ENCODE data around the gene PPP1R36. TPM values are rescaled to one million over a fixed set of nuclear protein-coding genes. Genes with fewer than 3 reads are reported as not detected.
"Not testable (repeated sequence)": the region's sequence is repeated elsewhere in the genome, so short reads cannot be mapped to it uniquely, and the experiment has no call there.

The PPP1R36 gene
- total RNA-seq, 1 donor from 2014 or later = not detected

DNA sequence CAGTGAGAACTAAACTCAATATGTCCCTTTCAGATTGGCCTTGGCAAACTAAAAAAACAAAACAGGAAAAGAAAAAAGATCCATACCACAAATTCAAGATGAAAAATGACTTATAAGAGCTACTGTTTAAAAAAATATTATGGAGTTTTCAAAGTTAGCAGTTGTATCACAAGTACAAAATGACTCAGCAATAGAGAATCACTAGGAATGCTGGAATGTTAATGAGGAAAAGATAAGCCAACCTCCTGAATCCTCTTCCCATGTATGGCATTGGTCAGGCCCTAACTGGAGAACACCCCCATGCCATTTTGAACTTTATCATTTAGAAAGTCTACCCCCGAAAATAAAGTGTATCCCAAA lies 62.2 kb downstream of the PPP1R36 start:
- Mint-ChIP-seq H3K27ac (no peak overlapping the region), H3K4me1 (no peaks in the 10 kb centered on the region), H3K4me3 (no peak overlapping the region), H3K9me3 (no peaks in the 10 kb centered on the region), H3K36me3 (ENCODE audit: low read depth) (no peaks in the 10 kb centered on the region), H3K27me3 (peaks cover under 1% of the 10 kb centered on the region)
- DNase-seq = no peak
- intact Hi-C loops (cut with micrococcal nuclease) = no loop called here
- ATAC-seq (ENCODE audit: low read depth) = no peak
- ChIA-PET POLR2A (no interaction called here), CTCF (no interaction called here)
- TF ChIP-seq, protein P1, sequence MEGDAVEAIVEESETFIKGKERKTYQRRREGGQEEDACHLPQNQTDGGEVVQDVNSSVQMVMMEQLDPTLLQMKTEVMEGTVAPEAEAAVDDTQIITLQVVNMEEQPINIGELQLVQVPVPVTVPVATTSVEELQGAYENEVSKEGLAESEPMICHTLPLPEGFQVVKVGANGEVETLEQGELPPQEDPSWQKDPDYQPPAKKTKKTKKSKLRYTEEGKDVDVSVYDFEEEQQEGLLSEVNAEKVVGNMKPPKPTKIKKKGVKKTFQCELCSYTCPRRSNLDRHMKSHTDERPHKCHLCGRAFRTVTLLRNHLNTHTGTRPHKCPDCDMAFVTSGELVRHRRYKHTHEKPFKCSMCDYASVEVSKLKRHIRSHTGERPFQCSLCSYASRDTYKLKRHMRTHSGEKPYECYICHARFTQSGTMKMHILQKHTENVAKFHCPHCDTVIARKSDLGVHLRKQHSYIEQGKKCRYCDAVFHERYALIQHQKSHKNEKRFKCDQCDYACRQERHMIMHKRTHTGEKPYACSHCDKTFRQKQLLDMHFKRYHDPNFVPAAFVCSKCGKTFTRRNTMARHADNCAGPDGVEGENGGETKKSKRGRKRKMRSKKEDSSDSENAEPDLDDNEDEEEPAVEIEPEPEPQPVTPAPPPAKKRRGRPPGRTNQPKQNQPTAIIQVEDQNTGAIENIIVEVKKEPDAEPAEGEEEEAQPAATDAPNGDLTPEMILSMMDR (IDR thresholded peaks at IDR 0.05) = no peak

DNA sequence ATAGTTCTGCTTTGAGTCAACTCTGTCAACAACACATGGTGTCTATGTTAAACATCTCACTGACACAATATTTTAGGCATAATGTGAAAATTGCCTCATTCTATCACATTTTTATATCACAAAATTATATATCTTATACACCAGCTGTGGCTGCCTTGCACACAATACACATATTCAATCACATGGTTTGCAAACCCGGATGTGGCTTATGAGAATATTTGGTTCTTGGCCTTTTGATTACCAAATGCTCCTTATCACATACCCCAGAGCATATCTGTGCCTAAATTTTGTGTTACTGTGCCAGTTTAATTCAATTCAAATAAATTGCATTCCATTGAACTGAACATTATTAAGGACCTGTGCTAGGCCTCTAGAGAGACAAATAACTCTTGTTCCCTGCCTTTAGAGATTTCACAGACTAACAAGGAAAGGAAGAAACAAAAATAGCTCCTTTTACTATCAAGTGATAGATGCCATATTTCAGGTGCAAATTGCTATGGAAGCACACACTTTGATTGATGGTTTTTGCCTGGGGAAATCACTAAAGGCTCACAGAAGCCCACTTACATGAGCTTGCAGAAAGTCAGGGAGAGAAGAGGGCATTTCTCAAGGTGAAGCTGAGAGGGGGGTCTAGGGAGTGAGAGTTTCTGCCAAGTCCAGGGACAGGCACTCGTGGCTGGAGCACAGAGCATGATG lies 63.4 kb downstream of the PPP1R36 start:
- intact Hi-C loops (cut with micrococcal nuclease) = no loop called here
- Mint-ChIP-seq H3K4me3 (no peak overlapping the region), H3K9me3 (no peaks in the 10 kb centered on the region), H3K36me3 (ENCODE audit: low read depth) (no peaks in the 10 kb centered on the region), H3K4me1 (no peaks in the 10 kb centered on the region), H3K27ac (no peak overlapping the region), H3K27me3 (no peaks in the 10 kb centered on the region)
- ChIA-PET CTCF (no interaction called here), POLR2A (no interaction called here)
- DNase-seq (no peak), ATAC-seq (ENCODE audit: low read depth) (no peak)
- TF ChIP-seq, protein P1 (IDR thresholded peaks at IDR 0.05) = no peak

DNA sequence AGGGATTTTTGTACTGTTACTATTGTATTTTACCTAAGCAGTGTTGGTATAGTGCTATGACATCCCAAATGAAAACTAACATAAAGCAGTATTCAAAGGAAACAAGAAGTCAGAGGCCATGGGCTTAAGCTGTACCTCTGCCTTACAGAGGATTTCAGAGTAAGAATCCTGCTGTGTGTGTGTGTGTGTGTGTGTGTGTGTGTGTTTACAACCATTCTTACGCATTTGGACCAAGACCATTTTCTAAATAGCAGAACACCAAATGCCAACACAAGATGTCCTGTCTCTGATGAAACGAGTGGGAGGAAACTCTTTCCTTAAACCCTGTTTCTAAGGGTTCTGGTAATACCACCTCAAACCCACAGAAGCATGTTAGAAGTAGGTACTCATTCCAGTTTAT lies 64.4 kb downstream of the PPP1R36 start:
- ChIA-PET POLR2A (no interaction called here), CTCF (no interaction called here)
- Mint-ChIP-seq H3K4me3 (no peak overlapping the region), H3K4me1 (no peaks in the 10 kb centered on the region), H3K27ac (no peak overlapping the region), H3K9me3 (no peaks in the 10 kb centered on the region), H3K36me3 (ENCODE audit: low read depth) (no peaks in the 10 kb centered on the region), H3K27me3 (peaks cover 3% of the 10 kb centered on the region)
- TF ChIP-seq, protein P1 (IDR thresholded peaks at IDR 0.05) = no peak
- intact Hi-C loops (cut with micrococcal nuclease) = no loop called here
- ATAC-seq (ENCODE audit: low read depth) (no peak), DNase-seq (no peak)

DNA sequence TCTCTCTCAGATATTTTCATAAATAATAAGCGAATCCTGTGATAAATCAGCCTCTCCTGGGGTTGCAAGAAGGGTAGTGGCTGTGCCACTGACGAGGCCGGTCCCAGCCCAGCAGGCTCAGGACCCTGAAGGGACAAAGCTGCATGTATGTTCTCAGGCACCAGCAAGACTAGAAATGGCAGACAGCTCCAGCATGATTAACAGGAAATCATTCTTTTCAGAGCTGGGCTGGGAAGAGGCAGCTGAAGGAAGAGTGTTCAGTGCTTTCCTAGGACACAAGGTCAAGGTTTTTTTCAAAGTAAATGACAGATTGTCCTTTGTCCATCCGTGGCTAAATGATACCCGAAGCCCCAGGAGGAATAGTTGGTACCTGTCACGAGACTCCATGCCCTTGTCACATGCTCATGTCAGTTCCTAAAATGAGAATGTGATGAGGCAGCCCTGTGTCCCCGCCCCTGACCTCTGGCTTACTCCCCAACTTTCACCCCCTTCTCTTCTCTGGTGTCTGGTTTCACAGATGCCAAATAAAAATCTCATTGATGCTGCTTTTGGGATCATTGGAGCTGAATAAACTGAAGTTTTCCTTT lies 65.1 kb downstream of the PPP1R36 start:
- DNase-seq = no peak
- H3K36me3 Mint-ChIP-seq (ENCODE audit: low read depth) = no peaks in the 10 kb centered on the region
- no peak for ATAC-seq (ENCODE audit: low read depth)
- intact Hi-C loops (cut with micrococcal nuclease) = no loop called here
- peaks cover 6% of the 10 kb centered on the region for H3K27me3 Mint-ChIP-seq
- no peak overlapping the region for H3K4me3 Mint-ChIP-seq
- ChIA-PET CTCF (no interaction called here), POLR2A (no interaction called here)
- no peak overlapping the region for H3K27ac Mint-ChIP-seq
- H3K4me1 Mint-ChIP-seq = no peaks in the 10 kb centered on the region
- TF ChIP-seq, protein P1 (IDR thresholded peaks at IDR 0.05) = no peak
- no peaks in the 10 kb centered on the region for H3K9me3 Mint-ChIP-seq

DNA sequence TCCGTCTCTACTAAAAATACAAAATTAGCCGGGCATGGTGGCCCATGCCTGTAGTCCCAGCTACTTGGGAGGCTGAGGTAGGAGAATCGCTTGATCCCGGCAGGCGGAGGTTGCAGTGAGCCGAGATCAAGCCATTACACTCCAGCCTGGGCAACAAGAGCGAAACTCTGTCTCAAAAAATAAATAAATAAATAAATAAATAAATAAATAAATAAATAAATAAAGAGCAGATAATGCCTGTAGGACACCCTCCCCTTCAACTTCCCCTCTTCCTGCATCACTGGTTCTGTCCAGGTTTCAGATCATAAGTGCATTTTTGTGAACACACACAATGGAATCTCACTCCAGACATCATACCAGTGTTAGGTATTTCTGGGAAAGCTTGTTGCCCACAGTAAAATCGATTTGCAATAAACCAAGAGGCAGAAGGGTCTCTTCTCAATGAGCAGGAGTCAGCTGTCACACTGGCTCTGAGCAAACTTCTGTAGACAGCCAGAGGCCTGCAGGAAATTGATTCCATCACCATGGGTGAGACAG lies 68.2 kb downstream of the PPP1R36 start:
- ATAC-seq (ENCODE audit: low read depth); H3K4me1 Mint-ChIP-seq; intact Hi-C loops (cut with micrococcal nuclease); H3K27ac Mint-ChIP-seq; POLR2A ChIA-PET; DNase-seq; CTCF ChIA-PET; H3K4me3 Mint-ChIP-seq; H3K9me3 Mint-ChIP-seq; H3K36me3 Mint-ChIP-seq (ENCODE audit: low read depth): not testable (repeated sequence)
- H3K27me3 Mint-ChIP-seq = peaks cover 11% of the 10 kb centered on the region

Measured in activated B cell treated with CpG ODN at 0.5 μM for 24 hours (primary cell).